ENCODE data around the gene PPP1R1C. TPM values are rescaled to one million over a fixed set of nuclear protein-coding genes. Genes with fewer than 3 reads are reported as not detected.

Gene PPP1R1C
- total and polyA plus RNA-seq, 2 experiments from 2014 or later, result 3.5 to 18.8 TPM

- no peak for ATAC-seq
- Histone ChIP-seq H3K9me2 (ENCODE audit: insufficient read depth) (no peaks in the 10 kb centered on the region), H3K4me1 (ENCODE audit: insufficient read depth) (peaks cover 10% of the 10 kb centered on the region; the same call in 1 of the 2 replicates), H3K27me3 (ENCODE audit: insufficient read depth) (no peaks in the 10 kb centered on the region), H3K4me2 (no peak overlapping the region), H3K4me3 (no peak overlapping the region), H4K20me1 (replicated peaks; ENCODE audit: insufficient read depth) (no peaks in the 10 kb centered on the region), H2AFZ (no peak overlapping the region), H3K27ac (ENCODE audit: low read depth) (no peak overlapping the region), H3K79me2 (replicated peaks; ENCODE audit: insufficient read depth) (no peaks in the 10 kb centered on the region), H3K36me3 (ENCODE audit: insufficient read depth) (no peaks in the 10 kb centered on the region), H3F3A (replicated peaks; ENCODE audit: low read depth) (no peaks in the 10 kb centered on the region)
- peaks cover 28% of the 10 kb centered on the region for H3K4me1 Mint-ChIP-seq
- no peaks in the 10 kb centered on the region for H3K27me3 Mint-ChIP-seq (ENCODE audit: insufficient read depth, low read depth, poor library complexity)
- no peaks in the 10 kb centered on the region for H3K36me3 Mint-ChIP-seq (ENCODE audit: low read depth)
- H3K4me3 Mint-ChIP-seq, result no peak overlapping the region
- no peak for TF ChIP-seq ZNF331 (CRISPR knock-in tag; IDR thresholded peaks at IDR 0.05; ENCODE audit: low read depth)
- TF ChIP-seq ZNF462 (CRISPR knock-in tag; IDR thresholded peaks at IDR 0.05), result no peak
- TF ChIP-seq NANOG (IDR thresholded peaks at IDR 0.05; ENCODE audit: borderline replicate concordance), result no peak
- no peak for TF ChIP-seq EZH2 (IDR thresholded peaks at IDR 0.05; ENCODE audit: low read depth, unreplicated experiment)
- H3K9me3 Mint-ChIP-seq, result no peaks in the 10 kb centered on the region
- no peak for DNase-seq (ENCODE audit: low spot score)
- peak overlapping the region; percentile 88; the same call in 1 of the 2 replicates for H3K27ac Mint-ChIP-seq
Measured at GRCh38 chr2:182066400-182067087, 80.9 kb downstream of the PPP1R1C start.

- no peak overlapping the region for H3K4me3 ChIP-seq
- H3K36me3 ChIP-seq (ENCODE audit: insufficient read depth), result no peaks in the 10 kb centered on the region
- Mint-ChIP-seq H3K27ac (no peak overlapping the region), H3K27me3 (ENCODE audit: insufficient read depth, low read depth, poor library complexity) (no peaks in the 10 kb centered on the region), H3K4me1 (peaks cover 28% of the 10 kb centered on the region), H3K4me3 (no peak overlapping the region), H3K9me3 (no peaks in the 10 kb centered on the region), H3K36me3 (ENCODE audit: low read depth) (no peaks in the 10 kb centered on the region)
- no peaks in the 10 kb centered on the region for H3K27me3 ChIP-seq (ENCODE audit: insufficient read depth)
- H3K27ac ChIP-seq (ENCODE audit: low read depth), result no peak overlapping the region
- H3K9me2 ChIP-seq (ENCODE audit: insufficient read depth), result no peaks in the 10 kb centered on the region
- no peaks in the 10 kb centered on the region for H4K20me1 ChIP-seq (replicated peaks; ENCODE audit: insufficient read depth)
- H2AFZ ChIP-seq, result no peak overlapping the region
- no peaks in the 10 kb centered on the region for H3K79me2 ChIP-seq (replicated peaks; ENCODE audit: insufficient read depth)
- H3F3A ChIP-seq (replicated peaks; ENCODE audit: low read depth), result no peaks in the 10 kb centered on the region
- ATAC-seq, result no peak
- no peak for DNase-seq (ENCODE audit: low spot score)
- peaks cover 10% of the 10 kb centered on the region; the same call in 1 of the 2 replicates for H3K4me1 ChIP-seq (ENCODE audit: insufficient read depth)
- H3K4me2 ChIP-seq, result no peak overlapping the region
- TF ChIP-seq NANOG (IDR thresholded peaks at IDR 0.05; ENCODE audit: borderline replicate concordance) (no peak), CREB1 (CRISPR knock-in tag; IDR thresholded peaks at IDR 0.05; ENCODE audit: low read depth) (no peak), POLR2AphosphoS5 (IDR thresholded peaks at IDR 0.05; ENCODE audit: low read depth) (no peak), JUNB (IDR thresholded peaks at IDR 0.05; ENCODE audit: unreplicated experiment) (no peak), CTCF (conservative IDR thresholded peaks at IDR 0.05; ENCODE audit: low read depth in 2 of 2) (no peak), REST (IDR thresholded peaks at IDR 0.05; ENCODE audit: unreplicated experiment) (no peak)
Measured at GRCh38 chr2:182067393-182067792, 81.7 kb downstream of the PPP1R1C start.

All from GM23338 (cell line).